ENCODE data around the gene GPR135. TPM values are rescaled to one million over a fixed set of nuclear protein-coding genes. Genes with fewer than 3 reads are reported as not detected.

GPR135 gene
- 2.3 and 3.4 TPM in 2 replicates for total RNA-seq (2021)
- Bru-seq, nascent RNA: percentile 63 among the genes with signal in this experiment
- percentile 84 among the genes with signal in this experiment for BruChase-seq, experiment 1, labeled RNA remaining after a 2-hour chase
- percentile 67 among the genes with signal in this experiment for BruChase-seq, experiment 2, labeled RNA remaining after a 6-hour chase
- long read RNA-seq, full-length matches to known transcripts: 13 of 15 reads
- long read RNA-seq, partial matches to known transcripts: 0 of 15 reads
- long read RNA-seq, other reads (novel, unspliced or antisense): 2 of 15 reads

- no TSS peak for BruUV-seq (replicated peaks)
- Histone ChIP-seq H3K4me3 (ENCODE audit: low read depth, low read length, poor library complexity, severe bottlenecking) (peak within 1 kb of the TSS; percentile 68), H3K27me3 (replicated peaks; ENCODE audit: insufficient read depth, low read depth, low read length, poor library complexity) (no peaks in the 10 kb centered on the region), H3K27ac (ENCODE audit: low read depth, low read length, poor library complexity, severe bottlenecking) (peak within 1 kb of the TSS; percentile 58), H3K4me1 (ENCODE audit: insufficient read depth, low read length, poor library complexity, severe bottlenecking) (peaks cover 9% of the 10 kb centered on the region), H3K9me3 (ENCODE audit: low read depth, low read length, poor library complexity, severe bottlenecking) (no peaks in the 10 kb centered on the region), H3K36me3 (ENCODE audit: insufficient read depth, low read length, poor library complexity, severe bottlenecking) (peaks cover 4% of the 10 kb centered on the region)
- intact Hi-C loops (cut with micrococcal nuclease; ENCODE audit: unreplicated experiment): no loop called here
- POLR2A ChIA-PET (ENCODE audit: low non-redundant PET): no interaction called here
- CTCF ChIA-PET: no interaction called here
- no peak for TF ChIP-seq EZH2 (IDR thresholded peaks at IDR 0.05; ENCODE audit: borderline replicate concordance, low read depth, low read length, poor library complexity, severe bottlenecking)
- TF ChIP-seq, protein P1, sequence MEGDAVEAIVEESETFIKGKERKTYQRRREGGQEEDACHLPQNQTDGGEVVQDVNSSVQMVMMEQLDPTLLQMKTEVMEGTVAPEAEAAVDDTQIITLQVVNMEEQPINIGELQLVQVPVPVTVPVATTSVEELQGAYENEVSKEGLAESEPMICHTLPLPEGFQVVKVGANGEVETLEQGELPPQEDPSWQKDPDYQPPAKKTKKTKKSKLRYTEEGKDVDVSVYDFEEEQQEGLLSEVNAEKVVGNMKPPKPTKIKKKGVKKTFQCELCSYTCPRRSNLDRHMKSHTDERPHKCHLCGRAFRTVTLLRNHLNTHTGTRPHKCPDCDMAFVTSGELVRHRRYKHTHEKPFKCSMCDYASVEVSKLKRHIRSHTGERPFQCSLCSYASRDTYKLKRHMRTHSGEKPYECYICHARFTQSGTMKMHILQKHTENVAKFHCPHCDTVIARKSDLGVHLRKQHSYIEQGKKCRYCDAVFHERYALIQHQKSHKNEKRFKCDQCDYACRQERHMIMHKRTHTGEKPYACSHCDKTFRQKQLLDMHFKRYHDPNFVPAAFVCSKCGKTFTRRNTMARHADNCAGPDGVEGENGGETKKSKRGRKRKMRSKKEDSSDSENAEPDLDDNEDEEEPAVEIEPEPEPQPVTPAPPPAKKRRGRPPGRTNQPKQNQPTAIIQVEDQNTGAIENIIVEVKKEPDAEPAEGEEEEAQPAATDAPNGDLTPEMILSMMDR (conservative IDR thresholded peaks at IDR 0.05; ENCODE audit: low read depth, low read length): no peak
- no peak for DNase-seq (ENCODE audit: low spot score)
These were observed at the start of gene GPR135 for GRCh38 chr14:59465316-59466135. Gene GPR135 (minus strand): TSS chr14:59465380. CDS start chr14:59465226, 154 bp downstream.

DNA sequence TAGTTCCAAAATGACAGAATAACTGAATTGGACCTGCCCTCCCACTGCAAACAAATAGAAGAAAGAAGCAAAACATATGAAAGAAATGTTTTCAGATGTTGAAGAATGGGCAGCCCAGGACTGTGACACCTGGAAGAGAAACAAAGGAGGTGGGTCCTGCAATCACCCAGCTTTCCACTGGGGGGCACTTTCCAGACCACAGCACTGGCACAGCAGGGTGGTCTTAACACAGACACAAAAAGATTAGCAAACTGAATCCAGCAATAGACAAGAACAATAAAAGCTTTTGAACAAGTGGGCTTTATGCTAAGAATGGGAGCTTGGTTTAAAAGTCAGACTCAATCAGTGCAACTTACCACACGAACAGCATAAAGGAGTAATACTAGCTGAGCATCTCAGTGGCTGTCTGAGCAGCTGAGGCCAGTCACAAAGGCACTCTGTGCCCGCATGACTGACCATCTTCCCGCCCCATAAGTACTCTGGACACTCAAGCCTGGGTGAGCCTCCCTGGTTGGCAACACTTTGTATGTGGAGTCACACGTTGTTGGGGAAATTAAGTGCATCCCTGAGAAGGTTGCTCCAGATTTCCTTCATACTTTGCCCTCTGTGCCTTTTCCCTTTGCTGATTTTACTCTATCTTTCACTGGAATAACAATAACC lies 46.9 kb upstream of the GPR135 start:
- H3K27ac ChIP-seq (ENCODE audit: low read depth, low read length, poor library complexity, severe bottlenecking): no peak overlapping the region
- ChIA-PET CTCF (interaction anchor here (0.6 to 1.2 kb wide), 7 partner anchors 28 to 386 kb away, joined by 3 to 13 read pairs (median 4); partner anchors contain the start of gene L3HYPDH), POLR2A (ENCODE audit: low non-redundant PET) (no interaction called here)
- H3K9me3 ChIP-seq (ENCODE audit: low read depth, low read length, poor library complexity, severe bottlenecking): no peaks in the 10 kb centered on the region
- BruUV-seq (replicated peaks): no TSS peak
- H3K36me3 ChIP-seq (ENCODE audit: insufficient read depth, low read length, poor library complexity, severe bottlenecking): no peaks in the 10 kb centered on the region
- DNase-seq (ENCODE audit: low spot score): peak; percentile 72
- intact Hi-C loops (cut with micrococcal nuclease; ENCODE audit: unreplicated experiment): loop anchor here (2.0 to 5.0 kb wide), 3 partner anchors 59 to 670 kb away; no protein-coding TSS in a partner anchor
- TF ChIP-seq, protein P1 (conservative IDR thresholded peaks at IDR 0.05; ENCODE audit: low read depth, low read length): peak; percentile 86
- TF ChIP-seq EZH2 (IDR thresholded peaks at IDR 0.05; ENCODE audit: borderline replicate concordance, low read depth, low read length, poor library complexity, severe bottlenecking): no peak
- no peaks in the 10 kb centered on the region for H3K4me1 ChIP-seq (ENCODE audit: insufficient read depth, low read length, poor library complexity, severe bottlenecking)
- no peaks in the 10 kb centered on the region for H3K27me3 ChIP-seq (replicated peaks; ENCODE audit: insufficient read depth, low read depth, low read length, poor library complexity)
- no peak overlapping the region for H3K4me3 ChIP-seq (ENCODE audit: low read depth, low read length, poor library complexity, severe bottlenecking)

DNA sequence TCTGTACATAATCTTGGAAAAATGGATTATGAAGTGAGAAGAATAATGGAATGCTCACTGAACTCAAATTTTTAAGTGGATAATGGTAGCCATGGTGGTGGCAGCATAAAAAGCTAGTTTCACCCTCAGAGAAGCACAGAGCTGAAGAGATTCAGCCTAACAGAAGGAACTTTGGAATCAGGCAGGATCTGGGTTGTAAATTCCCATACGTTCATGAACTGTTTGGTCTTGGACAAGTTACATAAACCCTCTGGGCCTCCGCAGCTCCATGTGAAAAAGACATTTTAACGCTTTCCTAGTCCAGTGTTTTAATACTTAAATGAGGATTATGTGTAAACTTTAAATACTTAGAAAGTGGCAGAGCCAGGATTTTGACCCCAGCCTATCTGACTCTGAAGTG lies 45.8 kb upstream of the GPR135 start:
- no peaks in the 10 kb centered on the region for H3K27me3 ChIP-seq (replicated peaks; ENCODE audit: insufficient read depth, low read depth, low read length, poor library complexity)
- H3K27ac ChIP-seq (ENCODE audit: low read depth, low read length, poor library complexity, severe bottlenecking): no peak overlapping the region
- no TSS peak for BruUV-seq (replicated peaks)
- no peaks in the 10 kb centered on the region for H3K36me3 ChIP-seq (ENCODE audit: insufficient read depth, low read length, poor library complexity, severe bottlenecking)
- no peaks in the 10 kb centered on the region for H3K9me3 ChIP-seq (ENCODE audit: low read depth, low read length, poor library complexity, severe bottlenecking)
- TF ChIP-seq, protein P1 (conservative IDR thresholded peaks at IDR 0.05; ENCODE audit: low read depth, low read length): no peak
- TF ChIP-seq EZH2 (IDR thresholded peaks at IDR 0.05; ENCODE audit: borderline replicate concordance, low read depth, low read length, poor library complexity, severe bottlenecking): no peak
- POLR2A ChIA-PET (ENCODE audit: low non-redundant PET): no interaction called here
- no peaks in the 10 kb centered on the region for H3K4me1 ChIP-seq (ENCODE audit: insufficient read depth, low read length, poor library complexity, severe bottlenecking)
- no peak for DNase-seq (ENCODE audit: low spot score)
- intact Hi-C loops (cut with micrococcal nuclease; ENCODE audit: unreplicated experiment): loop anchor here (5.0 kb wide), 2 partner anchors 386 to 671 kb away; no protein-coding TSS in a partner anchor
- H3K4me3 ChIP-seq (ENCODE audit: low read depth, low read length, poor library complexity, severe bottlenecking): no peak overlapping the region
- CTCF ChIA-PET: no interaction called here

Measured in A673 (cell line).